ENCODE measurements around the gene ZC3H10.
"Not testable (repeated sequence)": the region's sequence is repeated elsewhere in the genome, so short reads cannot be mapped to it uniquely, and the experiment has no call there.

Gene ZC3H10

GRCh38 chr12:56110571-56110970 lies 7.5 kb upstream of the ZC3H10 start:
- DNase-seq (ENCODE audit: low read depth) = no peak
- no peak for TF ChIP-seq CTCF (conservative IDR thresholded peaks at IDR 0.05; ENCODE audit: low read length)
- no peak overlapping the region for H3K4me3 ChIP-seq (ENCODE audit: low read length)

GRCh38 chr12:56114084-56114483 lies 4.0 kb upstream of the ZC3H10 start:
- no peak for DNase-seq (ENCODE audit: low read depth)
- no peak overlapping the region for H3K4me3 ChIP-seq (ENCODE audit: low read length)
- no peak for TF ChIP-seq CTCF (conservative IDR thresholded peaks at IDR 0.05; ENCODE audit: low read length)

GRCh38 chr12:56115329-56115728 lies 2.7 kb upstream of the ZC3H10 start:
- H3K4me3 ChIP-seq (ENCODE audit: low read length) = peak overlapping the region; percentile 88
- peak; percentile 17 for DNase-seq (ENCODE audit: low read depth)
- no peak for TF ChIP-seq CTCF (conservative IDR thresholded peaks at IDR 0.05; ENCODE audit: low read length)

GRCh38 chr12:56116267-56117081 lies 1.6 kb upstream of the ZC3H10 start, which contains the start of gene RPL41:
TSS of gene RPL41 (plus strand) at chr12:56116633.
- H3K4me3 ChIP-seq (ENCODE audit: low read length) = peak within 1 kb of the TSS; percentile 88
- DNase-seq (ENCODE audit: low read depth) = peak; percentile 89
- TF ChIP-seq CTCF (conservative IDR thresholded peaks at IDR 0.05; ENCODE audit: low read length) = no peak

- not testable (repeated sequence) for DNase-seq (ENCODE audit: low read depth)
- H3K4me3 ChIP-seq (ENCODE audit: low read length) = peak overlapping the region; percentile 88
Measured at GRCh38 chr12:56117082-56117706, 872 bp upstream of the ZC3H10 start.

- no peak for DNase-seq (ENCODE audit: low read depth)
- TF ChIP-seq CTCF (conservative IDR thresholded peaks at IDR 0.05; ENCODE audit: low read length) = no peak; the same call in 1 of the 2 replicates
- H3K4me3 ChIP-seq (ENCODE audit: low read length) = peak overlapping the region; percentile 90
Measured at GRCh38 chr12:56118688-56119357, 757 bp downstream of the ZC3H10 start.

GRCh38 chr12:56119361-56119796 lies 1.3 kb downstream of the ZC3H10 start:
- peak; percentile 96 for DNase-seq (ENCODE audit: low read depth)
- peak overlapping the region; percentile 90 for H3K4me3 ChIP-seq (ENCODE audit: low read length)
- TF ChIP-seq CTCF (conservative IDR thresholded peaks at IDR 0.05; ENCODE audit: low read length) = peak; percentile 85

All from AG10803 (cell line).